GM12865 (cell line): ENCODE data around the gene CD38.
"Not testable (repeated sequence)": the region's sequence is repeated elsewhere in the genome, so short reads cannot be mapped to it uniquely, and the experiment has no call there.

Experiments
- DNase-seq: peaks from one replicate; pipeline ENCODE4 v3.0.0; 2010; ENCODE audit warnings: low read depth
- H3K4me3 ChIP-seq: 2 replicates; pipeline ENCODE4 v1.5.1; 2011; ENCODE audit warnings: mild to moderate bottlenecking, low read depth, low read length, control low read depth
- TF ChIP-seq, protein P1 (sequence below): IDR thresholded peaks from 2 replicates; pipeline ENCODE4 v1.5.1; 2011; ENCODE audit warnings: low read length, control low read depth, low read depth, inconsistent platforms; ENCODE audit not compliant: insufficient read depth; ENCODE audit errors: missing control alignments

Gene CD38

DNA sequence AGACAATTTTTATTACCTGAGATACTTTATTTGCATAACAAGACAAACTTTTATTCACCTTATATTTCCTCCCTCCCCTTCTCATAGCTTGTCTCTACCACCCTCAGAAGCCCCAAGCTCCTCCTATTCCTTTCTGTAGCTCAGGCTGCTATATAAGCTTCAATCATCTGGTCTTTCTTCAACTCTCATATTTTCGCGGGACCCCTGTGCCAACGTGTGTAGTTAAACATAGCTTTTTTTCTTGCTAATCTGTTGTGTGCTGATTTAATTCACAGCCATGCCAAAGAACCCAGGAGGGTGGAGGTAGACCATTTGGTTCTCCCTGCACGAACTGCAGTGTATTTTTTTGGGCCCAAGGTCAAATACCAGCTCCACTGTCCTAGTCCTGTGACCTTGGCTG, 21.1 kb upstream of the CD38 start:
- TF ChIP-seq, protein P1, sequence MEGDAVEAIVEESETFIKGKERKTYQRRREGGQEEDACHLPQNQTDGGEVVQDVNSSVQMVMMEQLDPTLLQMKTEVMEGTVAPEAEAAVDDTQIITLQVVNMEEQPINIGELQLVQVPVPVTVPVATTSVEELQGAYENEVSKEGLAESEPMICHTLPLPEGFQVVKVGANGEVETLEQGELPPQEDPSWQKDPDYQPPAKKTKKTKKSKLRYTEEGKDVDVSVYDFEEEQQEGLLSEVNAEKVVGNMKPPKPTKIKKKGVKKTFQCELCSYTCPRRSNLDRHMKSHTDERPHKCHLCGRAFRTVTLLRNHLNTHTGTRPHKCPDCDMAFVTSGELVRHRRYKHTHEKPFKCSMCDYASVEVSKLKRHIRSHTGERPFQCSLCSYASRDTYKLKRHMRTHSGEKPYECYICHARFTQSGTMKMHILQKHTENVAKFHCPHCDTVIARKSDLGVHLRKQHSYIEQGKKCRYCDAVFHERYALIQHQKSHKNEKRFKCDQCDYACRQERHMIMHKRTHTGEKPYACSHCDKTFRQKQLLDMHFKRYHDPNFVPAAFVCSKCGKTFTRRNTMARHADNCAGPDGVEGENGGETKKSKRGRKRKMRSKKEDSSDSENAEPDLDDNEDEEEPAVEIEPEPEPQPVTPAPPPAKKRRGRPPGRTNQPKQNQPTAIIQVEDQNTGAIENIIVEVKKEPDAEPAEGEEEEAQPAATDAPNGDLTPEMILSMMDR, result no peak
- no peak overlapping the region for H3K4me3 ChIP-seq
- DNase-seq, result no peak

DNA sequence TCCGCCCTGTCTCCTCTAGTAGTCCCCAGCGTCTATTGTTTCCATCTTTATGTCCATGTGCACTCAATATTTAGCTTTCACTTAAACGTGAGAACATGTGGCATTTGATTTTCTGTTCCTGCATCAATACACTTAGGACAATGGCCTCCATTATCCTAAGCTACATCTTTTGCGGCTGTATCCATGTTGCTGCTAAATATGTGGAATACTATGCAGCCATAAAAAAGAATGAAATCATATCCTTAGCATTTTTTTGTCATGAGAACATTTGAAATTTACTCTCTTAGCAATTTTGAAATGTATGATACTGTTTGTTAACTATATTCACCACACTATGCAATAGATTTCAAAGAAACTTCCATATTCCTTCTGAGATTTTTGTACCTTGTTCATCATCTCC, 19.8 kb upstream of the CD38 start:
- H3K4me3 ChIP-seq, result no peak overlapping the region
- DNase-seq, result no peak
- TF ChIP-seq, protein P1, result no peak

DNA sequence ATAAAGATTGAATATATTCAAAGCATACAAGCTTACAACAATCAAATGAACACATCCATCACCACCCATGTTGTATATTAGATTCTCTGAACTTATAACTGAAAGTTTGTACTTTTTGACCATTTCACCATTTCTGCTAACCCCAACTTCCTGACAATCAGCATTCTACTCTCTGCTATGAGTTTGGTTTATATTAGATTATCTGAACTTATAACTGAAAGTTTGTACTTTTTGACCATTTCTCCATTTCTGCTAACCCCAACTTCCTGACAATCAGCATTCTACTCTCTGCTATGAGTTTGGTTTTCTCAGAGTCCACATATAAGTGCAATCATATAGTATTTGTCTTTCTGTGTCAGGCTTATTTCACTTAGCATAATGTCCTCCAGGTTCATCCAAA, 15.7 kb upstream of the CD38 start:
- DNase-seq, H3K4me3 ChIP-seq: not testable (repeated sequence)

DNA sequence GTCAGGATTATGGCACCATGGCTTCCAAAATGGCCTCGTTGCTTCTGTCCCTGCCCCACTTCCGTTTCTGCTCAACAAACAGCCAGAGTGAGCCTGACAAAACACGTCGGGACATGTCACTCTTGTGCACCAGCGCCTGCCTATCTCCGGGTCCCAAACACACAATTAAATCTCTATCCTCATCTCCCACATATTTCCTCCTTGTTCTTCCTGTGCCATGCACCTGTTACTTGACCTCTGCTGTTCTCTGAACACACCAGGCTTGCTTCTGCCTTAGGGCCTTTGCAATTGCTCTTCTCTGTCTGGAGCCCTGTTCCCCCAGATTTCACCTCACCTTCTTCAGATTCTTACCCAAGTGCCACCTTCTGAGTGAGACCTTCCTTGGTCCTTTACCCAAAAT, 12.7 kb upstream of the CD38 start:
- TF ChIP-seq, protein P1, result no peak
- no peak overlapping the region for H3K4me3 ChIP-seq
- DNase-seq, result no peak

DNA sequence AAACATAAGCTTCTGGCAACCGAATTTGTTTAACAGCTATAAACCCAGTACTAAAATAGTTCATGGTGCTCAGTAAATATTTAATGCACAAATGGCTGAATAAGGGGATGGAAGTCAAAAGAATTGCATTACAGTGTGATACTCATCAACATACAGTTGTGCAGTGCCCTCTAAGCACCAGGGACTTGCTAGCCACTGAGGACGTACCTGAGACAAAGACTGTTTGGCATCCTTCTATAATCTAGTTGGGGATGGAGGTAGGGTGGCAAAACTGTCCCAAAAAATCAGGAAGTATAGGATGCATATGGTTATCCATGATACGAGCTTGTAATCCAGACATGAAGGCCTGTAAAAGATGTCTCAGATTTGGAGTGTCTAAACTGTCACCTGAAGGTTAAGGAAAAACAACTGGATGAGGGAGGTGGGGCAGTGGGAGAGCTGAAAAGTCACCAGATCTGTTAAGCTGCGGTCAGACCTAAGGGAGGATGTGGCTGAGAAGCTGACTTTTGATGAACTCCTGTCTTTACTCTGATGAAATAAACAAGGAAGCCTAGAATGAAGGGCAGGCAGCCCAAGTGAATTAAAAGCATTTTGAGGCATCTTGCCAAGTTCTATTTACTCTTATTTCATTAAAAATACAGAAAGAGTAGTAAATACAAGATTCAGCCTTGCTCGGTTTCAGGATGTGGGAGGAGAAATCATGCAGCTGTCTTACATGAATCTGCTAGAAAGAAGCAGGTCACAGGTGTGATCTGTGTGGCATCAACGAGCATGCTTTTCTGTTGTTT, 12.0 kb upstream of the CD38 start:
- peak; percentile 46 for DNase-seq
- TF ChIP-seq, protein P1, result no peak

DNA sequence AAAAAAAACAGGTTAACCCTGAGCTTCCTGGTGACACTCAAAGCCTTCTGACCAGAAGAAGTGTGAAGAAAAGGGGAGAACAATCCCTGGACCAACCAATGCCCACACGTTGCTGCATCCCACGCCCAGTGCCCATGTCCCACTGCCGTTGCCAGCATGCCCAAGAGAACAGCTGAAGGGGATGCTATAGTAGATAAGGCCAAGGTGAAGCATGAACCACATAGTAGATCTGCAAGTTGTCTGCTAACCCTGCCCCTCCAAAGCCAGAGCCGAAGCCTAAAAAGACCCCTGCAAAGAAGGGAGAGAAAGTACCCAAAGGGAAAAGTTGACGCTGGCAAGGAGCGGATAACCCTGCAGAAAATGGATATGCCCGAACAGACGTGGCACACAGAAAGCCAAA, 11.3 kb upstream of the CD38 start:
- DNase-seq, result no peak
- no peak overlapping the region for H3K4me3 ChIP-seq
- TF ChIP-seq, protein P1, result no peak

More for the DNA sequence above, 12.0 kb upstream of the CD38 start:
- H3K4me3 ChIP-seq, result no peak overlapping the region

DNA sequence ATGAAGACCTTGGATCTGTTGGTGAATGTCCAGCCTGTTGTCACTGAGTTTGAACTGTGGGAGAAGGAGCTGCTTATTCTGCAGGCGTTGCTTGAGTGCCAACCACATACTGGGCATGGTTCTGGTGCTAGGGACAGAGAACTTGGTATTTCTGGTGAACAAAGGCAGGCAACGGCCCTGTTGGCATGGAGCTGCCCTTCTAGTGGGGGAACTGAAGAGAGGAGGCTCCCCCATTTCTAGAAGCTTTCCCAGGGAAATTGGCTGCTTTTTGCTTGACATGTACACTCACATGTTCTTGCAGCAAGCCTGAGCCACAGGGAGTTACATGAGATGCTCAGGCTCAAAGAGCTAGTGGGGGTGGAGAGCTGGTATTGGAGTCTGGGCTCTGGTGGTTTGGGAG, 8.9 kb upstream of the CD38 start:
- DNase-seq, result no peak
- TF ChIP-seq, protein P1, result no peak

More for the DNA sequence above, 8.9 kb upstream of the CD38 start:
- no peak overlapping the region for H3K4me3 ChIP-seq
